Activated T-cell treated with anti-CD3 and anti-CD28 coated beads, Interleukin-2, amount 50 U/mL, for 48 hours (primary cell): Measurements from ENCODE around the gene SNX18.

Experiments used
- DNase-seq, 2 experiments: peaks; one replicate each; pipeline ENCODE4 v3.0.0-alpha.2; 2020

Gene SNX18

GRCh38 chr5:54581831-54582548 is 64.4 kb downstream of the SNX18 start:
- no peak for DNase-seq

- DNase-seq = no peak
Observed at GRCh38 chr5:54586336-54586735, 68.8 kb downstream of the SNX18 start.

GRCh38 chr5:54589786-54590185 is 72.2 kb downstream of the SNX18 start:
- no peak for DNase-seq

GRCh38 chr5:54590824-54591223 is 73.3 kb downstream of the SNX18 start:
- DNase-seq = no peak

GRCh38 chr5:54593779-54594178 is 76.2 kb downstream of the SNX18 start:
- DNase-seq = no peak

GRCh38 chr5:54594181-54594580 is 76.6 kb downstream of the SNX18 start:
- DNase-seq = no peak

GRCh38 chr5:54595721-54596120 is 78.2 kb downstream of the SNX18 start:
- DNase-seq = no peak
